ENCODE measurements around the gene COL18A1.

- TF ChIP-seq CTCF (IDR thresholded peaks at IDR 0.05) (no peak), EZH2 (IDR thresholded peaks at IDR 0.05) (no peak)
Observed at GRCh38 chr21:45516071-45516670, 111.2 kb downstream of the COL18A1 start.
